Thymus (tissue), 11 donors: ENCODE data around the gene BCORL1. TPM values are rescaled to one million over a fixed set of nuclear protein-coding genes. Genes with fewer than 3 reads are reported as not detected.
A peak's percentile ranks its signal among the peaks of the same experiment; 100 is the strongest.

Experiments
- DNase-seq, 9 donors: peaks; one replicate each; pipeline ENCODE4 v3.0.0-alpha.2; 2013; ENCODE audit warnings: low spot score in 9 of 9, low read depth in 6 of 9, missing footprints in 1 of 9
- H3K27ac ChIP-seq, 2 donors: one replicate each; pipeline ENCODE4 v1.5.1; 2013; ENCODE audit warnings: control low read depth in 1 of 2, low read depth in 1 of 2, low read length in 1 of 2, mild to moderate bottlenecking in 1 of 2, moderate library complexity in 1 of 2
- H3K27me3 ChIP-seq, 2 donors: one replicate each; pipeline ENCODE4 v1.5.1; 2013; ENCODE audit warnings: low read length in 1 of 2; ENCODE audit not compliant: control insufficient read depth in 2 of 2, insufficient read depth in 1 of 2
- H3K36me3 ChIP-seq, 2 donors: one replicate each; pipeline ENCODE4 v1.5.1; 2013; ENCODE audit warnings: low read length in 1 of 2, mild to moderate bottlenecking in 1 of 2, moderate library complexity in 1 of 2; ENCODE audit not compliant: control insufficient read depth in 2 of 2, insufficient read depth in 2 of 2
- H3K4me1 ChIP-seq, 2 donors: one replicate each; pipeline ENCODE4 v1.5.1; 2013; ENCODE audit warnings: low read length in 2 of 2; ENCODE audit not compliant: control insufficient read depth in 2 of 2, insufficient read depth in 2 of 2
- H3K4me3 ChIP-seq, 2 donors: one replicate each; pipeline ENCODE4 v1.5.1; 2013; ENCODE audit warnings: low read length in 2 of 2, control low read depth in 1 of 2, mild to moderate bottlenecking in 1 of 2
- H3K9me3 ChIP-seq, 2 donors: one replicate each; pipeline ENCODE4 v1.5.1; 2013; ENCODE audit warnings: low read length in 1 of 2, mild to moderate bottlenecking in 1 of 2; ENCODE audit not compliant: control insufficient read depth in 2 of 2, insufficient read depth in 1 of 2
- WGBS: extraction: QIAGEN DNeasy Blood & Tissue Kit; methylation state at CpG from one replicate; pipeline ENCODE4 v1.1.7; 2013; 5-methylcytosine and 5-hydroxymethylcytosine counted together
- polyA plus RNA-seq: library from polyadenylated mRNA; stranded (reverse); fragments of 200-250 nt; gene quantifications from one replicate; pipeline ENCODE4 v1.2.3, GENCODE V29; 2013
- total RNA-seq: library from RNA; stranded (reverse); fragments of 120-200 nt; gene quantifications from one replicate; pipeline ENCODE4 v1.2.4, GENCODE V29; 2013
- donor health status: healthy.

BCORL1 gene
- total and polyA plus RNA-seq, 2 donors = 1.0 to 2.0 TPM

DNA sequence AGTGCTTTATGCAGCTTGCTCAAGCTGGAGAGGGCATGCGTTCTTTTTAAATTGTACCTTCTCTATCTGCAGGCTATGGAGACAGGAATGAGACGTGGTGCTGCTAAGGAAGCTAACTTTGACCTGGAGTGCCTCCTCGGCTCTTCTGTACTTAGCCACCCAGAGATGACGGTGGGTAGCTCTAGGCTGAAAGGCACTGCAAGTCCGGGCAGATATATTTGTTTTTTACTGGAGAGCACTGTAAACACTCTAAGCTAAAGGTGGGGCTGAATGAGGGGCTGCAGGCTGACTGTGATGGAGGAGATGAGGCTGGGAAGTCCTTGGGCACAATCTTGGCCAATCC is 115.7 kb downstream of the BCORL1 start:
- H3K27ac ChIP-seq = peak overlapping the region; percentile 31 to 73
- no peak for DNase-seq
- no peak overlapping the region for H3K4me3 ChIP-seq
- H3K27me3 ChIP-seq = no peaks in the 10 kb centered on the region
- 57% methylated on average over 5 of the region's 5 CpGs for WGBS
- no peaks in the 10 kb centered on the region for H3K36me3 ChIP-seq
- peaks cover 19 to 52% of the 10 kb centered on the region in 2 donors for H3K4me1 ChIP-seq
- H3K9me3 ChIP-seq = no peaks in the 10 kb centered on the region

DNA sequence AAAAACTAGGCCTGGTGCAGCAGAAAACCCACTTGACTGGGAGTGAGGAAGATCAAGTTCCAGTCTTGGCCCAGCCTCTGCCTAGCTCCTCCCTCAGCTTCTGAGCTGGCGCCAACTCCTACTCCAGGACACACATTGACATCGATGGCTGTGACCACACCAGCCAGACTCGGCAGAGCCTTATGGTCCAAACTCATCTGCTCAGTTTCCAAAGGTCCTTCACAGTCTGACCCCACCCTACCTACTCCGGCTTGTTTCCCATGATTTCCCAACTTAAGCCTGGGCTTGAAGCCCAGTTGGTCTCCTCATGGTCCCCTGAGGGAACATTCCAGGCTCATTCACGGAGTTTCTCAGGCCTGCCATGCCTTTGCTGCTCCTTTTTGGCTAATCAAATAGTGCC is 117.7 kb downstream of the BCORL1 start:
- DNase-seq = no peak
- no peak overlapping the region for H3K4me3 ChIP-seq
- no peaks in the 10 kb centered on the region for H3K9me3 ChIP-seq
- 85% methylated on average over 5 of the region's 5 CpGs for WGBS
- H3K27me3 ChIP-seq = no peaks in the 10 kb centered on the region
- H3K36me3 ChIP-seq = no peaks in the 10 kb centered on the region
- H3K27ac ChIP-seq = no peak overlapping the region
- H3K4me1 ChIP-seq = peaks cover 15 to 37% of the 10 kb centered on the region in 2 donors

DNA sequence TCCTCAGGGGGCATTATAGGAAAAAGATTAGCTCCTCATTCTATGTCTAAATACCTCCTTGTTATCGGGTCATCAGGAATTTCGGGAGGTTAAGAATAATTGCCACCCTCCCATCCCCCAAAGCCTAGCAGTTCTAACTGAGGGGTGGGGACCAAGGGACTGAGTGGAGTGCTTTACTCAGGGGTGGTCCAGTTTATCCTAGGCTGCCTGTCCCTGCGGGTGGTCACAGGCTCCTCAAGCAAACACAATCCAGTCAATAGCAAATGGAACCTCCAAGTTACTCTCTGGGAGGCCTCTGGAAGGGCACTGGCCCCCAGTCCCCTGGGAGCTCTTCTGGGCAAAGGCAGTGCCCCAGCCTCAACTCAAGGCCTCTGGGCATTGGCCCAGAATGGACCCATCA is 121.2 kb downstream of the BCORL1 start:
- 99% methylated on average over 3 of the region's 3 CpGs for WGBS
- no peak overlapping the region for H3K4me3 ChIP-seq
- DNase-seq = no peak
- H3K9me3 ChIP-seq = no peaks in the 10 kb centered on the region
- no peak overlapping the region for H3K27ac ChIP-seq
- H3K36me3 ChIP-seq = no peaks in the 10 kb centered on the region
- H3K27me3 ChIP-seq = no peaks in the 10 kb centered on the region
- H3K4me1 ChIP-seq = peaks cover 5 to 18% of the 10 kb centered on the region in 2 donors

DNA sequence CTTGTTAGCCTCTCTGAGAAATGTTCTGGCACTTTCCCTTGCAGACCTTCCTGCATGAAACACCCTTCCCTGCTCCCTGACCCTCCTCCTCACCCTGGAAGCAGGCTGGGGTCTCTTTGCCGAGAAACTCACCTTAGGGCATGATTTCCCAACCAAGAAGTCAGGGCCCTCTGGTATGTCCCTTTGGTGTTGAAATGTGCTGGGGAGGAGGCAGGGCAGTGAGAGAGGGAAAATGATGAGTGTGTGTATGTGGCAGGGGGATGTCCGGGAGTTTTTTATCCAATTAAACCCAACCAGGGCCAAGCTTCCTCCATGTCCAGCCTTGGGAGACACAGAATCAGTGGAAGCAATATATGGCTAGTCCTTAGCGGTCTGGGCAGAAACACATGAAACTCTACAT is 122.8 kb downstream of the BCORL1 start:
- H3K27me3 ChIP-seq = peaks cover 0 to 7% of the 10 kb centered on the region in 2 donors
- H3K4me1 ChIP-seq = peaks cover 4 to 18% of the 10 kb centered on the region in 2 donors
- no peaks in the 10 kb centered on the region for H3K9me3 ChIP-seq
- no peak for DNase-seq
- H3K4me3 ChIP-seq = no peak overlapping the region
- H3K27ac ChIP-seq = no peak overlapping the region
- H3K36me3 ChIP-seq = no peaks in the 10 kb centered on the region
- 99% methylated on average over 3 of the region's 3 CpGs for WGBS

DNA sequence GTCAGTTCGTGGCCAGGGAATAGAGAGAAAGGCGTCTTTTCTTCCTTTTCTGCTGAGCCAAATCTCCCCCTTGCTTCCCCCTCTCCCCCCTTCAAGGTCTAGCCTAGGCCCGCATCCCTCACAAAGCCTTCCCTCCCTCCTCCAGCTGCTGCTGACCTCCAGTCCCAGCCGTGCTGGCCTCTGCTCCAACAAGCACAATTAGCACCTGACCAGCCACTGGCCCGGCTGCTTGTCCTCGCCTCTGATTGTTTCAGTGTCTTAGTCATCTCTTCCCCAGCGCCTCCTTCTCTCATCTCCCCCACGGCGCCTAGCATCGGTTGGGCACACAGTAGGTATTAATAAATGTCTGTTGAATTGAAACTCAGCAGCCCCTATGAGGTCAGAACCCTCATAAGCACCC is 123.6 kb downstream of the BCORL1 start:
- H3K27me3 ChIP-seq = peaks cover 0 to 7% of the 10 kb centered on the region in 2 donors
- H3K4me1 ChIP-seq = peaks cover 4 to 16% of the 10 kb centered on the region in 2 donors
- H3K36me3 ChIP-seq = no peaks in the 10 kb centered on the region
- DNase-seq = no peak
- 95% methylated on average over 10 of the region's 10 CpGs for WGBS
- no peak overlapping the region for H3K4me3 ChIP-seq
- H3K27ac ChIP-seq = no peak overlapping the region
- no peaks in the 10 kb centered on the region for H3K9me3 ChIP-seq

Other genes with a start within 250 kb of the BCORL1 start
- 0.90 TPM for gene XPNPEP2, start 243.7 kb upstream of the BCORL1 start, total RNA-seq
- gene XPNPEP2, start 243.7 kb upstream of the BCORL1 start, polyA plus RNA-seq = 0.62 TPM
- 176 TPM for gene SASH3, start 202.7 kb upstream of the BCORL1 start, total RNA-seq
- 58.2 TPM for gene SASH3, start 202.7 kb upstream of the BCORL1 start, polyA plus RNA-seq
- gene ZDHHC9, start 138.7 kb upstream of the BCORL1 start, total RNA-seq = 3.5 TPM
- gene ZDHHC9, start 138.7 kb upstream of the BCORL1 start, polyA plus RNA-seq = 4.5 TPM
- 22.7 TPM for gene UTP14A, start 76.5 kb upstream of the BCORL1 start, total RNA-seq
- gene UTP14A, start 76.5 kb upstream of the BCORL1 start, polyA plus RNA-seq = 14.5 TPM
- gene ELF4, start 127.9 kb downstream of the BCORL1 start, total RNA-seq = 9.1 TPM
- 7.2 TPM for gene ELF4, start 127.9 kb downstream of the BCORL1 start, polyA plus RNA-seq
- gene AIFM1, start 183.2 kb downstream of the BCORL1 start, total RNA-seq = 30.3 TPM
- 29.3 TPM for gene AIFM1, start 183.2 kb downstream of the BCORL1 start, polyA plus RNA-seq
- gene RAB33A, start 189.3 kb downstream of the BCORL1 start, total RNA-seq = 9.9 TPM
- 7.7 TPM for gene RAB33A, start 189.3 kb downstream of the BCORL1 start, polyA plus RNA-seq